ENCODE data around the gene OR2C3. TPM values are rescaled to one million over a fixed set of nuclear protein-coding genes. Genes with fewer than 3 reads are reported as not detected.
"Not testable (repeated sequence)": the region's sequence is repeated elsewhere in the genome, so short reads cannot be mapped to it uniquely, and the experiment has no call there.

OR2C3 gene
- total and polyA plus RNA-seq, 2 experiments from 2014 or later = not detected

- H3F3A ChIP-seq (replicated peaks; ENCODE audit: low read depth) = no peaks in the 10 kb centered on the region
- peaks cover 3% of the 10 kb centered on the region for H3K27me3 Mint-ChIP-seq (ENCODE audit: insufficient read depth, low read depth, poor library complexity)
- no peaks in the 10 kb centered on the region for H3K4me1 Mint-ChIP-seq
- no peaks in the 10 kb centered on the region for H4K20me1 ChIP-seq (replicated peaks; ENCODE audit: insufficient read depth)
- H3K9me3 Mint-ChIP-seq = no peaks in the 10 kb centered on the region
- TF ChIP-seq NANOG (IDR thresholded peaks at IDR 0.05; ENCODE audit: borderline replicate concordance) (no peak), CTCF (conservative IDR thresholded peaks at IDR 0.05; ENCODE audit: low read depth in 2 of 2) (no peak)
- no peak overlapping the region for H3K4me3 Mint-ChIP-seq
- H3K27me3 ChIP-seq (ENCODE audit: insufficient read depth) = no peaks in the 10 kb centered on the region
- no peak for ATAC-seq
- DNase-seq (ENCODE audit: low spot score) = no peak
- no peak overlapping the region for H3K4me3 ChIP-seq
- H3K79me2 ChIP-seq (replicated peaks; ENCODE audit: insufficient read depth) = no peaks in the 10 kb centered on the region
- peaks cover 17% of the 10 kb centered on the region for H3K9me2 ChIP-seq (ENCODE audit: insufficient read depth)
- H3K4me2 ChIP-seq = no peak overlapping the region
- no peaks in the 10 kb centered on the region for H3K4me1 ChIP-seq (ENCODE audit: insufficient read depth)
- H3K36me3 ChIP-seq (ENCODE audit: insufficient read depth) = no peaks in the 10 kb centered on the region
- no peak overlapping the region for H3K27ac Mint-ChIP-seq
- H3K27ac ChIP-seq (ENCODE audit: low read depth) = no peak overlapping the region
- no peaks in the 10 kb centered on the region for H3K36me3 Mint-ChIP-seq (ENCODE audit: low read depth)
- H2AFZ ChIP-seq = no peak overlapping the region
Measured at GRCh38 chr1:247529771-247530355, 6.4 kb downstream of the OR2C3 start.

GRCh38 chr1:247528812-247529474 is 7.3 kb downstream of the OR2C3 start:
- no peaks in the 10 kb centered on the region for H3F3A ChIP-seq (replicated peaks; ENCODE audit: low read depth)
- H3K27me3 ChIP-seq (ENCODE audit: insufficient read depth) = no peaks in the 10 kb centered on the region
- Mint-ChIP-seq H3K4me3 (no peak overlapping the region), H3K27ac (no peak overlapping the region), H3K36me3 (ENCODE audit: low read depth) (no peaks in the 10 kb centered on the region), H3K4me1 (no peaks in the 10 kb centered on the region), H3K27me3 (ENCODE audit: insufficient read depth, low read depth, poor library complexity) (peaks cover 3% of the 10 kb centered on the region), H3K9me3 (0 out of 3 replicates have a peak, but pooled peaks cover 3% of the 10 kb centered on the region)
- H3K36me3 ChIP-seq (ENCODE audit: insufficient read depth) = no peaks in the 10 kb centered on the region
- TF ChIP-seq STAT1 (IDR thresholded peaks at IDR 0.05; ENCODE audit: unreplicated experiment) (no peak), ETS1 (IDR thresholded peaks at IDR 0.05) (no peak), ZNF462 (CRISPR knock-in tag; IDR thresholded peaks at IDR 0.05) (no peak), EZH2 (IDR thresholded peaks at IDR 0.05; ENCODE audit: low read depth, unreplicated experiment) (no peak), EZH2phosphoT487 (IDR thresholded peaks at IDR 0.05; ENCODE audit: unreplicated experiment) (no peak)
- H3K9me2 ChIP-seq (ENCODE audit: insufficient read depth) = peaks cover 17% of the 10 kb centered on the region
- no peak for DNase-seq (ENCODE audit: low spot score)
- no peak overlapping the region for H3K4me2 ChIP-seq
- H3K4me3 ChIP-seq = no peak overlapping the region
- no peaks in the 10 kb centered on the region for H3K79me2 ChIP-seq (replicated peaks; ENCODE audit: insufficient read depth)
- no peak for ATAC-seq
- H3K4me1 ChIP-seq (ENCODE audit: insufficient read depth) = no peaks in the 10 kb centered on the region
- H4K20me1 ChIP-seq (replicated peaks; ENCODE audit: insufficient read depth) = no peaks in the 10 kb centered on the region
- H2AFZ ChIP-seq = no peak overlapping the region
- H3K27ac ChIP-seq (ENCODE audit: low read depth) = no peak overlapping the region

GRCh38 chr1:247521886-247522285 is 14.4 kb downstream of the OR2C3 start:
- Mint-ChIP-seq H3K36me3 (ENCODE audit: low read depth) (peaks cover 13% of the 10 kb centered on the region; the same call in 2 of the 3 replicates), H3K9me3 (peaks cover 44% of the 10 kb centered on the region)
- H3K4me3 ChIP-seq; H3K27ac Mint-ChIP-seq; H3K4me1 ChIP-seq (ENCODE audit: insufficient read depth); H4K20me1 ChIP-seq (replicated peaks; ENCODE audit: insufficient read depth); H3K4me3 Mint-ChIP-seq; H3K27me3 ChIP-seq (ENCODE audit: insufficient read depth); H3K36me3 ChIP-seq (ENCODE audit: insufficient read depth); DNase-seq (ENCODE audit: low spot score); H3K4me1 Mint-ChIP-seq; H3K27me3 Mint-ChIP-seq (ENCODE audit: insufficient read depth, low read depth, poor library complexity); H3K4me2 ChIP-seq; H3K27ac ChIP-seq (ENCODE audit: low read depth); H3F3A ChIP-seq (replicated peaks; ENCODE audit: low read depth); H3K79me2 ChIP-seq (replicated peaks; ENCODE audit: insufficient read depth); ATAC-seq; H2AFZ ChIP-seq: not testable (repeated sequence)
- H3K9me2 ChIP-seq (ENCODE audit: insufficient read depth) = peaks cover 12% of the 10 kb centered on the region

Data from GM23338 (cell line).